AG08396 (cell line): ENCODE results near the gene PTAR1.

Source experiments
- DNase-seq: peaks from one replicate; pipeline ENCODE4 v3.0.0; 2012; ENCODE audit warnings: low spot score, mixed read lengths

The PTAR1 gene

GRCh38 chr9:69674112-69674685 lies 85.6 kb downstream of the PTAR1 start:
- DNase-seq, result no peak

- no peak for DNase-seq
Observed at GRCh38 chr9:69673311-69673640, 86.5 kb downstream of the PTAR1 start.

- peak; percentile 90 for DNase-seq
Observed at GRCh38 chr9:69672596-69673310, 87.1 kb downstream of the PTAR1 start.

GRCh38 chr9:69671879-69672595 lies 87.8 kb downstream of the PTAR1 start, which contains the start of gene APBA1:
APBA1 (minus strand) TSS chr9:69672371.
- DNase-seq, result peak; percentile 85

GRCh38 chr9:69671311-69671878 lies 88.4 kb downstream of the PTAR1 start:
- no peak for DNase-seq

- no peak for DNase-seq
Observed at GRCh38 chr9:69667306-69667705, 92.5 kb downstream of the PTAR1 start.

- no peak for DNase-seq
Observed at GRCh38 chr9:69660304-69660703, 99.5 kb downstream of the PTAR1 start.
